H1 (cell line): ENCODE data around the gene SEH1L. TPM values are rescaled to one million over a fixed set of nuclear protein-coding genes. Genes with fewer than 3 reads are reported as not detected.

Experiments
- CTCF ChIA-PET: fragments of 300-600 bp; sonication (Branson Sonifier 250); formaldehyde crosslinking; loops from one replicate; lab custom pipeline; 2021; ENCODE audit not compliant: partially characterized antibody; lab: Charles Lee
- POLR2A ChIA-PET: fragments of 300-600 bp; sonication (Branson Sonifier 250); formaldehyde crosslinking; loops from one replicate; lab custom pipeline; 2021; ENCODE audit warnings: inconsistent platforms; ENCODE audit not compliant: partially characterized antibody; lab: Charles Lee
- DNase-seq, 2 experiments: peaks; one replicate each; pipeline versions ENCODE4 v3.0.0 to v3.0.0-alpha.2; 2010 to 2022; ENCODE audit warnings: low spot score in 2 of 2, low read depth in 1 of 2, mixed read lengths in 1 of 2
- FAIRE-seq: peaks from 2 replicates; lab custom pipeline; 2011; peaks lifted over from hg19 to GRCh38; lab: Jason Lieb, UNC
- H2AFZ ChIP-seq: 2 replicates; pipeline ENCODE4 v1.8.1; 2012; ENCODE audit warnings: low read length, inconsistent platforms
- H2AK5ac ChIP-seq: 2 replicates; pipeline ENCODE4 v1.6.1; 2013; ENCODE audit warnings: low read depth, low read length
- H2BK120ac ChIP-seq: replicated peaks from 2 replicates; pipeline ENCODE3; 2013; ENCODE audit warnings: low read depth, low read length, inconsistent platforms
- H2BK12ac ChIP-seq: 2 replicates; pipeline ENCODE4 v1.6.1; 2013; ENCODE audit warnings: low read depth, low read length
- H2BK15ac ChIP-seq: 2 replicates; pipeline ENCODE4 v1.6.1; 2013; ENCODE audit warnings: low read length
- H2BK20ac ChIP-seq: 2 replicates; pipeline ENCODE4 v1.6.1; 2013; ENCODE audit warnings: low read length
- H2BK5ac ChIP-seq: 2 replicates; pipeline ENCODE4 v1.6.1; 2013; ENCODE audit warnings: low read depth, low read length
- H3K14ac ChIP-seq: 2 replicates; pipeline ENCODE4 v1.6.1; 2013; ENCODE audit warnings: inconsistent platforms; ENCODE audit not compliant: insufficient read length
- H3K18ac ChIP-seq: 2 replicates; pipeline ENCODE4 v1.6.1; 2013; ENCODE audit warnings: low read length; ENCODE audit errors: extremely low read depth
- H3K23ac ChIP-seq: 2 replicates; pipeline ENCODE4 v1.6.1; 2013; ENCODE audit warnings: inconsistent platforms; ENCODE audit not compliant: insufficient read length
- H3K23me2 ChIP-seq: 2 replicates; pipeline ENCODE4 v1.6.1; 2013; ENCODE audit warnings: low read depth, low read length
- H3K27ac ChIP-seq: 2 replicates; pipeline ENCODE4 v1.6.1; 2011; ENCODE audit warnings: low read depth, low read length, inconsistent platforms
- H3K27me3 ChIP-seq, 4 experiments: replicated peaks in 1 of 4; 1 replicate in 1 of 4; 2 replicates in 3 of 4; pipeline versions ENCODE4 v1.6.1 to v1.8.1; 2011 to 2013; ENCODE audit warnings: low read length in 3 of 4, mild to moderate bottlenecking in 3 of 4, inconsistent platforms in 2 of 4, mixed read lengths in 2 of 4, moderate library complexity in 1 of 4; ENCODE audit not compliant: control insufficient read depth in 3 of 4, insufficient read depth in 3 of 4; ENCODE audit errors: extremely low read depth in 1 of 4
- H3K36me3 ChIP-seq, 4 experiments: 2 replicates each; pipeline versions ENCODE4 v1.6.1 to v1.8.1; 2011 to 2013; ENCODE audit warnings: mild to moderate bottlenecking in 4 of 4, low read length in 3 of 4, moderate library complexity in 2 of 4, control low read depth in 1 of 4, inconsistent platforms in 1 of 4; ENCODE audit not compliant: insufficient read depth in 4 of 4, control insufficient read depth in 2 of 4
- H3K4ac ChIP-seq: replicated peaks from 2 replicates; pipeline ENCODE3; 2013; ENCODE audit warnings: low read length, low read depth, mixed read lengths, inconsistent platforms; ENCODE audit not compliant: insufficient read length
- H3K4me1 ChIP-seq, 4 experiments: replicated peaks in 1 of 4; 1 replicate in 1 of 4; 2 replicates in 3 of 4; pipeline versions ENCODE4 v1.6.1 to v1.8.1; 2011 to 2013; ENCODE audit warnings: low read length in 3 of 4, inconsistent platforms in 2 of 4, mixed read lengths in 1 of 4; ENCODE audit not compliant: insufficient read depth in 4 of 4, control insufficient read depth in 3 of 4
- H3K4me2 ChIP-seq, 2 experiments: 2 replicates each; pipeline versions ENCODE4 v1.6.1 to v1.8.1; 2011 to 2013; ENCODE audit warnings: low read depth in 2 of 2, low read length in 2 of 2, control low read depth in 1 of 2, inconsistent platforms in 1 of 2, mild to moderate bottlenecking in 1 of 2; ENCODE audit not compliant: insufficient read depth in 1 of 2
- H3K4me3 ChIP-seq, 4 experiments: fragments of 200-600, 300-600 bp in 1 of 4; sonication (generic), shearing (Covaris generic), sonication (Bioruptor Twin) in 1 of 4; 2 replicates each; pipeline versions ENCODE4 v1.5.1 to v1.8.1; 2011 to 2016; ENCODE audit warnings: low read length in 4 of 4, low read depth in 3 of 4, control low read depth in 2 of 4, inconsistent platforms in 2 of 4, mild to moderate bottlenecking in 2 of 4, mixed read lengths in 1 of 4, moderate library complexity in 1 of 4; ENCODE audit not compliant: insufficient read depth in 2 of 4; ENCODE audit errors: extremely low read depth in 1 of 4
- H3K56ac ChIP-seq: replicated peaks from 2 replicates; pipeline ENCODE3; 2013; ENCODE audit warnings: low read depth, mild to moderate bottlenecking, mixed read lengths, low read length, inconsistent platforms; ENCODE audit not compliant: insufficient read length
- H3K79me1 ChIP-seq: 2 replicates; pipeline ENCODE4 v1.6.1; 2013; ENCODE audit warnings: low read depth, low read length, control low read depth
- H3K79me2 ChIP-seq, 2 experiments: 2 replicates each; pipeline versions ENCODE4 v1.6.1 to v1.8.1; 2012 to 2013; ENCODE audit warnings: low read length in 2 of 2, mild to moderate bottlenecking in 2 of 2, inconsistent platforms in 1 of 2; ENCODE audit not compliant: insufficient read depth in 2 of 2, control insufficient read depth in 1 of 2
- H3K9ac ChIP-seq, 4 experiments: replicated peaks in 1 of 4; 1 replicate in 1 of 4; 2 replicates in 3 of 4; pipeline versions ENCODE4 v1.6.1 to v1.8.1; 2011 to 2013; ENCODE audit warnings: low read depth in 3 of 4, low read length in 3 of 4, control low read depth in 2 of 4, mild to moderate bottlenecking in 2 of 4, moderate library complexity in 2 of 4, inconsistent platforms in 1 of 4; ENCODE audit errors: extremely low read depth in 1 of 4
- H3K9me3 ChIP-seq, 2 experiments: 2 replicates each; pipeline versions ENCODE4 v1.6.1 to v1.8.1; 2012 to 2013; ENCODE audit warnings: mild to moderate bottlenecking in 2 of 2, moderate library complexity in 2 of 2, control low read depth in 1 of 2, inconsistent platforms in 1 of 2, low read depth in 1 of 2, low read length in 1 of 2, mixed read lengths in 1 of 2; ENCODE audit not compliant: insufficient read depth in 2 of 2
- H4K20me1 ChIP-seq, 2 experiments: replicated peaks in 1 of 2; 2 replicates each; pipeline versions ENCODE3 to v1.8.1; 2011 to 2013; ENCODE audit warnings: inconsistent platforms in 2 of 2, low read length in 2 of 2, mild to moderate bottlenecking in 1 of 2; ENCODE audit not compliant: insufficient read depth in 2 of 2, control insufficient read depth in 1 of 2
- H4K5ac ChIP-seq: 2 replicates; pipeline ENCODE4 v1.6.1; 2013; ENCODE audit warnings: low read length, low read depth, mixed read lengths, inconsistent platforms; ENCODE audit not compliant: insufficient read length
- H4K8ac ChIP-seq: 2 replicates; pipeline ENCODE4 v1.8.0; 2013; ENCODE audit warnings: mild to moderate bottlenecking, moderate library complexity, low read length, inconsistent platforms; ENCODE audit not compliant: insufficient read depth; ENCODE audit errors: extremely low read depth
- H4K91ac ChIP-seq: replicated peaks from 2 replicates; pipeline ENCODE3; 2013; ENCODE audit warnings: low read length, mixed read lengths, inconsistent platforms; ENCODE audit not compliant: insufficient read length
- CTCF ChIP-seq, 3 experiments: IDR thresholded peaks; 1 replicate in 2 of 3; 2 replicates in 1 of 3; pipeline versions ENCODE4 v1.5.1 to v1.6.1; 2011; ENCODE audit warnings: low read length in 3 of 3, mild to moderate bottlenecking in 3 of 3, inconsistent platforms in 2 of 3, low read depth in 1 of 3, moderate library complexity in 1 of 3; ENCODE audit not compliant: insufficient read depth in 1 of 3; ENCODE audit errors: control extremely low read depth in 1 of 3
- KDM4A ChIP-seq: IDR thresholded peaks from one replicate; pipeline ENCODE4 v1.7.1; 2012; ENCODE audit warnings: low read depth, mild to moderate bottlenecking, moderate library complexity, low read length, inconsistent platforms; ENCODE audit not compliant: severe bottlenecking
- KDM5A ChIP-seq: fragments of 200-600 bp; IDR thresholded peaks from 2 replicates; pipeline ENCODE4 v1.7.1; 2012; ENCODE audit warnings: mild to moderate bottlenecking, low read length, inconsistent platforms, mixed read lengths
- POLR2AphosphoS5 ChIP-seq: IDR thresholded peaks from 2 replicates; pipeline ENCODE4 v1.6.1; 2011; ENCODE audit warnings: low read depth, low read length
- TCF12 ChIP-seq: IDR thresholded peaks from 2 replicates; pipeline ENCODE4 v1.6.1; 2011; ENCODE audit warnings: low read depth, mild to moderate bottlenecking, low read length
- WGBS, 2 experiments: shearing (Covaris generic) in 1 of 2; methylation state at CpG; one replicate each; pipeline versions ENCODE4 v1.1.6 to v1.1.7; 2013 to 2015; ENCODE audit warnings: low lambda C conversion rate in 2 of 2, mixed read lengths in 2 of 2, inconsistent platforms in 1 of 2, low coverage in 1 of 2, missing lambda C conversion rate in 1 of 2; ENCODE audit not compliant: insufficient replicate concordance in 2 of 2, insufficient coverage in 1 of 2, insufficient read length in 1 of 2; ENCODE audit errors: extremely low coverage in 1 of 2, missing lambda C conversion rate in 1 of 2; 5-methylcytosine and 5-hydroxymethylcytosine counted together
- polyA plus RNA-seq, 7 experiments: library from polyadenylated mRNA; depleted of rRNA in 3 of 7; stranded (reverse) in 5 of 7; unstranded in 2 of 7; fragments of >200 nt in 5 of 7; fragments of 200-250 nt in 2 of 7; gene quantifications; 1 replicate in 5 of 7; 2 replicates in 1 of 7; 4 replicates in 1 of 7; pipeline versions ENCODE4 v1.2.1 to v1.2.3, GENCODE V29; 2011 to 2013; ENCODE audit warnings: missing spikeins in 2 of 7, mixed read lengths in 2 of 7
- total RNA-seq: library from RNA; stranded (reverse); fragmentation: NEBNext Ultra II Directional; extraction: Animal tissue kit (Norgen Biotek cat#: 25700); gene quantifications from 2 replicates; pipeline ENCODE4 v1.2.1, GENCODE V29; 2021

SEH1L gene
- total and polyA plus RNA-seq, 2 of the 8 experiments (the other 6 are each of a cell fraction or from before 2014, with no cell fraction given) = 41.7 to 96.7 TPM

- H3K56ac ChIP-seq = no peak overlapping the region
- CTCF ChIA-PET = interaction anchor here (1.1 kb wide), 1 partner anchor 238 kb away, joined by 3 read pairs; no protein-coding TSS in a partner anchor
- no peak overlapping the region for H2BK15ac ChIP-seq
- DNase-seq (no peak), FAIRE-seq (no peak)
- no peak overlapping the region for H3K27ac ChIP-seq
- H3K4me2 ChIP-seq = no peak overlapping the region
- no peak overlapping the region for H4K8ac ChIP-seq
- no peak overlapping the region; the same call in 1 of the 2 replicates for H2BK5ac ChIP-seq
- no peak overlapping the region for H3K23ac ChIP-seq
- peaks cover 18 to 56% (median 41%) of the 10 kb centered on the region in 4 experiments for H3K36me3 ChIP-seq
- no peaks in the 10 kb centered on the region for H3K4me1 ChIP-seq
- no peak overlapping the region for H2AFZ ChIP-seq
- no peaks in the 10 kb centered on the region for H3K27me3 ChIP-seq
- no peaks in the 10 kb centered on the region; the same call in 1 of the 2 replicates for H3K23me2 ChIP-seq
- H3K18ac ChIP-seq = no peak overlapping the region
- H2AK5ac ChIP-seq = no peak overlapping the region
- TF ChIP-seq TCF12 (no peak), KDM4A (no peak), POLR2AphosphoS5 (no peak), CTCF (IDR thresholded peaks at IDR 0.05; ENCODE audit: control extremely low read depth in 1 of 3, insufficient read depth in 1 of 3, low read depth in 1 of 3, low read length in 3 of 3) (no peak), KDM5A (no peak)
- no peak overlapping the region for H2BK12ac ChIP-seq
- peaks cover 0 to 6% of the 10 kb centered on the region in 2 experiments; a peak in 1 of 4 replicates for H3K79me2 ChIP-seq
- no peak overlapping the region for H2BK20ac ChIP-seq
- H4K20me1 ChIP-seq = peaks cover 2 to 9% of the 10 kb centered on the region in 2 experiments
- no peak overlapping the region for H3K9ac ChIP-seq
- H3K79me1 ChIP-seq = peaks cover 5% of the 10 kb centered on the region; the same call in 1 of the 2 replicates
- no peak overlapping the region for H2BK120ac ChIP-seq
- no peak overlapping the region for H4K91ac ChIP-seq
- no peak overlapping the region for H3K14ac ChIP-seq
- H3K9me3 ChIP-seq = peaks cover 0 to 4% of the 10 kb centered on the region in 2 experiments; a peak in 1 of 4 replicates
- WGBS, 2 experiments = 89% methylated on average over 6 of the region's 6 CpGs; no CpG with 5 or more reads in 1 of the 2 experiments
- POLR2A ChIA-PET = interaction anchor here (1.2 to 1.7 kb wide), 2 partner anchors 9 to 16 kb away, joined by 4 read pairs; partner anchors contain the start of gene CEP192
- no peak overlapping the region for H3K4ac ChIP-seq
- H3K4me3 ChIP-seq = no peak overlapping the region
- no peak overlapping the region for H4K5ac ChIP-seq
Observed at GRCh38 chr18:12975488-12975887, 27.7 kb downstream of the SEH1L start.
